Measurements from ENCODE around the gene MLEC. TPM values are rescaled to one million over a fixed set of nuclear protein-coding genes. Genes with fewer than 3 reads are reported as not detected.
A peak's percentile ranks its signal among the peaks of the same experiment; 100 is the strongest.

MLEC gene
- total RNA-seq, 1 donor from 2014 or later = 152 TPM

DNA sequence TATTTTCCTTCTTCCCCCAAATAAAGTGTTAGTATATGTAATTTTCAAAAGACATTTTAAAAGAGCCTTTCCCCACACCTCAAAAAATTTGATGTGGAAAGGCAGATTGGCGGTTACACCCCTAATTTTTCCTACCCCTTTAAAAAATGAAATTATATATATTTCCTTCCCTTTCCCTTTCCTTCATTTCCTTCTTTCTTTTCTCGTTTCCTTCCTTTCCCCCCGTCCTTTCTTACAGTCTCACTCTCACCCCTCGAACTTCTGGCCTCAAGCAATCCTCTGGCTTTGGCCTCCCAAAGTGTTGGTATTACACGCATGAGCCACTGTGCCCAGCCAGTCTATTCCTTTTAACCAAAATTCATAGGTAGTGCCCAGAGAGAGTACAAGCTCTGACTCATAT, 19.1 kb downstream of the MLEC start:
- no peaks in the 10 kb centered on the region for H3K9me3 Mint-ChIP-seq (ENCODE audit: unreplicated experiment)
- no peak overlapping the region for H3K27ac Mint-ChIP-seq (ENCODE audit: unreplicated experiment)
- Histone ChIP-seq H3K4me1 (ENCODE audit: insufficient read depth, low read length) (peaks cover 3% of the 10 kb centered on the region), H3K4me2 (ENCODE audit: low read length) (no peak overlapping the region), H3K9me3 (ENCODE audit: insufficient read depth, low read depth, low read length) (no peaks in the 10 kb centered on the region), H3K79me2 (ENCODE audit: insufficient read depth, low read length) (peaks cover 8% of the 10 kb centered on the region), H3K27me3 (ENCODE audit: insufficient read depth, low read length) (no peaks in the 10 kb centered on the region), H3K4me3 (ENCODE audit: insufficient read depth, low read depth, low read length) (no peak overlapping the region), H2AFZ (ENCODE audit: low read depth, low read length) (no peak overlapping the region), H3K36me3 (ENCODE audit: insufficient read depth, low read length) (peaks cover 4% of the 10 kb centered on the region), H3K9ac (ENCODE audit: low read length) (no peak overlapping the region), H4K20me1 (ENCODE audit: insufficient read depth, low read length) (peaks cover 10% of the 10 kb centered on the region), H3K27ac (ENCODE audit: low read depth, low read length) (no peak overlapping the region)
- FAIRE-seq (no peak), DNase-seq (ENCODE audit: low read depth) (no peak)
- no peak overlapping the region for H3K4me3 Mint-ChIP-seq (ENCODE audit: unreplicated experiment)
- no peaks in the 10 kb centered on the region for H3K4me1 Mint-ChIP-seq (ENCODE audit: low read depth, unreplicated experiment)
- no peaks in the 10 kb centered on the region for H3K27me3 Mint-ChIP-seq (ENCODE audit: low read depth, unreplicated experiment)
- H3K36me3 Mint-ChIP-seq (ENCODE audit: low read depth, unreplicated experiment) = peaks cover 22% of the 10 kb centered on the region
- TF ChIP-seq CTCF (IDR thresholded peaks at IDR 0.05; ENCODE audit: insufficient read depth, low read depth, low read length) = no peak
- TF ChIP-seq EZH2 (IDR thresholded peaks at IDR 0.05; ENCODE audit: insufficient read depth, low read length) = no peak

- Histone ChIP-seq H3K79me2 (ENCODE audit: insufficient read depth, low read length) (peaks cover 27% of the 10 kb centered on the region), H3K36me3 (ENCODE audit: insufficient read depth, low read length) (no peaks in the 10 kb centered on the region), H3K4me1 (ENCODE audit: insufficient read depth, low read length) (peaks cover 10% of the 10 kb centered on the region), H3K27ac (ENCODE audit: low read depth, low read length) (no peak overlapping the region), H3K4me2 (ENCODE audit: low read length) (no peak overlapping the region), H3K9me3 (ENCODE audit: insufficient read depth, low read depth, low read length) (no peaks in the 10 kb centered on the region), H3K9ac (ENCODE audit: low read length) (no peak overlapping the region), H4K20me1 (ENCODE audit: insufficient read depth, low read length) (peaks cover 23% of the 10 kb centered on the region), H2AFZ (ENCODE audit: low read depth, low read length) (no peak overlapping the region), H3K4me3 (ENCODE audit: insufficient read depth, low read depth, low read length) (no peak overlapping the region), H3K27me3 (ENCODE audit: insufficient read depth, low read length) (no peaks in the 10 kb centered on the region)
- peak overlapping the region; percentile 41 for H3K27ac Mint-ChIP-seq (ENCODE audit: unreplicated experiment)
- peaks cover 5% of the 10 kb centered on the region for H3K4me1 Mint-ChIP-seq (ENCODE audit: low read depth, unreplicated experiment)
- FAIRE-seq (no peak), DNase-seq (ENCODE audit: low read depth) (no peak)
- no peak overlapping the region for H3K4me3 Mint-ChIP-seq (ENCODE audit: unreplicated experiment)
- H3K27me3 Mint-ChIP-seq (ENCODE audit: low read depth, unreplicated experiment) = no peaks in the 10 kb centered on the region
- H3K9me3 Mint-ChIP-seq (ENCODE audit: unreplicated experiment) = no peaks in the 10 kb centered on the region
- no peak for TF ChIP-seq EZH2 (IDR thresholded peaks at IDR 0.05; ENCODE audit: insufficient read depth, low read length)
- TF ChIP-seq CTCF (IDR thresholded peaks at IDR 0.05; ENCODE audit: insufficient read depth, low read depth, low read length) = no peak
- H3K36me3 Mint-ChIP-seq (ENCODE audit: low read depth, unreplicated experiment) = peaks cover 6% of the 10 kb centered on the region
Measured at GRCh38 chr12:120708651-120709050, 21.7 kb downstream of the MLEC start.

DNA sequence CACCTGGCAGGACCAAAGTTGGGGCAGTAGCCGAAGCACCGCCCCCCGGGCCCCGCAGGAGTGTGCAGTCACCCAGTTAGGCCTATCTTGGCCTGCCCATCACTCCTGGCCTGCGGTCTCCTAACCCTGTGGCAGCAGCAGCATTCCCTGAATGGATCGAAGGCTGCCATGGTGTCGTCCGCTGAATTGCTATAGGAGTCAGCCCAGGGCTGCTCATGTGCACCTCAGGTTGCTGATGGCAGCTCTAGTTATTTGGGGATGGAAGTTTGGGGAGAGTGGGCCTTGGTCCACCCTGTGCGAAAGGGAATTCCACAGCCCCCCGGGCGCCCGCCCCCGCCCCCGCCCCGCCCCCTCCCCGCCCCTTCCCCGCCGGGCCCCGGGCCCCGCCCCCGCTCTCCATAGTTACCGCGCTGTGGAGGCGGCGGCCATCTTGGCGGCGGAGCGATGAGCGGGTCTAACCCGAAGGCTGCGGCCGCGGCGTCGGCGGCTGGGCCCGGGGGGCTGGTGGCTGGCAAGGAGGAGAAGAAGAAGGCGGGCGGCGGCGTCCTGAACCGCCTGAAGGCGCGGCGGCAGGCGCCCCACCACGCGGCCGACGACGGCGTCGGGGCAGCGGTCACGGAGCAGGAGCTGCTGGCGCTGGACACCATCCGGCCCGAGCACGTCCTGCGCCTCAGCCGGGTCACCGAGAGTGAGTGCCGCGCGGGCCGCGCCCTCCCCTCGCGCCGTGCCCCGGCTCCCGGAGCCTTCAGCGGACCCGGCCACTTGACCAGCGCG, 23.3 kb downstream of the MLEC start, which contains the start of gene UNC119B:
UNC119B (plus strand) TSS at position 428 of the 774 bp plus-strand sequence; CDS start at position 445, 17 bp downstream.
- peak within 1 kb of the TSS; percentile 78 for H3K27ac ChIP-seq (ENCODE audit: low read depth, low read length)
- no peak for TF ChIP-seq EZH2 (IDR thresholded peaks at IDR 0.05; ENCODE audit: insufficient read depth, low read length)
- TF ChIP-seq CTCF (IDR thresholded peaks at IDR 0.05; ENCODE audit: insufficient read depth, low read depth, low read length) = no peak
- no peaks in the 10 kb centered on the region for H3K27me3 ChIP-seq (ENCODE audit: insufficient read depth, low read length)
- peak within 1 kb of the TSS; percentile 83 for H3K27ac Mint-ChIP-seq (ENCODE audit: unreplicated experiment)
- peaks cover 9% of the 10 kb centered on the region for H3K36me3 ChIP-seq (ENCODE audit: insufficient read depth, low read length)
- peak within 1 kb of the TSS; percentile 94 for H2AFZ ChIP-seq (ENCODE audit: low read depth, low read length)
- H3K36me3 Mint-ChIP-seq (ENCODE audit: low read depth, unreplicated experiment) = peaks cover 7% of the 10 kb centered on the region
- H3K27me3 Mint-ChIP-seq (ENCODE audit: low read depth, unreplicated experiment) = no peaks in the 10 kb centered on the region
- H4K20me1 ChIP-seq (ENCODE audit: insufficient read depth, low read length) = peaks cover 37% of the 10 kb centered on the region
- peaks cover 10% of the 10 kb centered on the region for H3K4me1 ChIP-seq (ENCODE audit: insufficient read depth, low read length)
- peaks cover 5% of the 10 kb centered on the region for H3K4me1 Mint-ChIP-seq (ENCODE audit: low read depth, unreplicated experiment)
- peak within 1 kb of the TSS; percentile 90 for H3K9ac ChIP-seq (ENCODE audit: low read length)
- FAIRE-seq (no peak), DNase-seq (ENCODE audit: low read depth) (peak; percentile 50)
- peaks cover 29% of the 10 kb centered on the region for H3K79me2 ChIP-seq (ENCODE audit: insufficient read depth, low read length)
- peak within 1 kb of the TSS; percentile 86 for H3K4me2 ChIP-seq (ENCODE audit: low read length)
- H3K9me3 Mint-ChIP-seq (ENCODE audit: unreplicated experiment) = no peaks in the 10 kb centered on the region
- no peaks in the 10 kb centered on the region for H3K9me3 ChIP-seq (ENCODE audit: insufficient read depth, low read depth, low read length)
- H3K4me3 Mint-ChIP-seq (ENCODE audit: unreplicated experiment) = peak within 1 kb of the TSS; percentile 91
- peak within 1 kb of the TSS; percentile 73 for H3K4me3 ChIP-seq (ENCODE audit: insufficient read depth, low read depth, low read length)
